ENCODE data around the gene TMEM252. TPM values are rescaled to one million over a fixed set of nuclear protein-coding genes. Genes with fewer than 3 reads are reported as not detected.

TMEM252 gene
- total RNA-seq, 2 experiments from 2014 or later, result not detected

DNA sequence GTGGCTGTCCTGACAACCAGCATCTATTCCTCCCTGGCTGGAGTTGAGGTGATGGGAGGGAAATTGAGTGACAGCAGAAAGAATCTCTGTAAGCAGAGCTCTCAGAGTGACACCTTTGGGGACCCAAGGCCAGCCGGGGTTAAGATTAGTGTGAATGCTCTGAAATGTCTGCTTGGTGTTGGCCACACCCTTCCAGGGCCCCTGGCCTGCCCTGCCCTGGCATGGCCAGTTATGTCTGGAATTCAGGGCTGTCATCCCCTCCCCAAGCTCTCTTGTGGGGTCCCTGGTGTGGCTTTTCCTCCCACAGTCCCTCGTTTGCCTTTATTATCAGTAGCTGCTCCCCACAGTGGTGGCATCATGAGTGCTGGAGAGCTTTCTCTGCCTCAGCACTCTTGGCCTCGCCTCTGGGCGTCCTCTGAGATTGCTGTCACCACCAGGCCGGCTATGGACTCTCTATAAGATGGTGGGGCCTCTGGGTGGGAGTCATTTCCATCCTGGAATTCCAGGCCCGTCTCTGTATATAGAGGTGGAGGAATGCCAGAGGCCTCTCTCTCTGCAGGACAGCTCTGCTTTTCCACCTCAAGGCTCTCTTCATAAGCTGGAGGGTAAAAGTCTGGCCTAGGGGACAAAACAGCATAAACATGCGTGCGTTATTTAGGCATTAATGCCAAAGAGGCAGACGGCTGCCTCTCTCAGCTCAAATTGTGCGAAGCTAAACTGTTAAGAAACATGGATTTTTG is 3.6 kb downstream of the TMEM252 start:
- H3K9me3 Mint-ChIP-seq (ENCODE audit: insufficient read depth), result no peaks in the 10 kb centered on the region
- no peaks in the 10 kb centered on the region for H3K4me1 Mint-ChIP-seq (ENCODE audit: low read depth)
- no peaks in the 10 kb centered on the region for H3K27me3 Mint-ChIP-seq (ENCODE audit: low read depth)
- H3K36me3 Mint-ChIP-seq (ENCODE audit: low read depth), result no peaks in the 10 kb centered on the region
- ATAC-seq, result no peak
- POLR2A ChIA-PET, result interaction anchor here (1.0 kb wide), 1 partner anchor 243 kb away, joined by 3 read pairs; a partner anchor contains a TSS
- no peak overlapping the region for H3K4me3 Mint-ChIP-seq
- H3K27ac Mint-ChIP-seq, result no peak overlapping the region
- CTCF ChIA-PET, result interaction anchor here (1.2 kb wide), 1 partner anchor 23 kb away, joined by 4 read pairs; no protein-coding TSS in a partner anchor
- DNase-seq, result no peak

DNA sequence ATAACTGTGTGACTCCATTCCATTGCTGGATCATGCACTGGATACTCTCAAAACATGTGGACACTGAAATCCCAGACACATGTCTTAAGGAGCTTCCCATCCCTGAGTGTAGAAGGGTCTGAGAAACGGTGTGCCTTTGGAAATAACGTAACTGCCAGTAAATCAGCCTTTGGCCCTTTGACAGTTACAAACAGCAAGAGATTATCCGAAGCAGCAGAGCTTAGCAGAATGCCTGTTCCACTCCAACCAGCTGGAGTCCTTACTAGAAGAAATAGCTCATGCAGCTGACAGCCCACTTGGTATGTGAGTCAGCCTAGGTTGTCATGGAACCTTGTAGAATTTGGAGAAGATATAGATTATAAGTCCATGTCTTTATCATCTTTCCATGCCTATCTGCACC is 7.0 kb downstream of the TMEM252 start:
- ATAC-seq (no peak), DNase-seq (no peak)
- CTCF ChIA-PET, result interaction anchor here (0.5 kb wide), 1 partner anchor 466 kb away, joined by 3 read pairs; no protein-coding TSS in a partner anchor
- Mint-ChIP-seq H3K9me3 (ENCODE audit: insufficient read depth) (no peaks in the 10 kb centered on the region), H3K36me3 (ENCODE audit: low read depth) (no peaks in the 10 kb centered on the region), H3K4me1 (ENCODE audit: low read depth) (no peaks in the 10 kb centered on the region), H3K27ac (no peak overlapping the region), H3K27me3 (ENCODE audit: low read depth) (peaks cover 6% of the 10 kb centered on the region), H3K4me3 (no peak overlapping the region)
- POLR2A ChIA-PET, result no interaction called here

- H3K4me1 Mint-ChIP-seq (ENCODE audit: low read depth), result no peaks in the 10 kb centered on the region
- H3K36me3 Mint-ChIP-seq (ENCODE audit: low read depth), result no peaks in the 10 kb centered on the region
- CTCF ChIA-PET, result no interaction called here
- no peak overlapping the region for H3K4me3 Mint-ChIP-seq
- peaks cover 6% of the 10 kb centered on the region for H3K27me3 Mint-ChIP-seq (ENCODE audit: low read depth)
- no peak for DNase-seq
- H3K9me3 Mint-ChIP-seq (ENCODE audit: insufficient read depth), result no peaks in the 10 kb centered on the region
- H3K27ac Mint-ChIP-seq, result no peak overlapping the region
- ATAC-seq, result no peak
- POLR2A ChIA-PET, result no interaction called here
Measured at GRCh38 chr9:68532131-68532530, 8.6 kb downstream of the TMEM252 start.

- Mint-ChIP-seq H3K4me3 (no peak overlapping the region), H3K4me1 (ENCODE audit: low read depth) (no peaks in the 10 kb centered on the region), H3K27me3 (ENCODE audit: low read depth) (peaks cover 6% of the 10 kb centered on the region), H3K27ac (no peak overlapping the region), H3K36me3 (ENCODE audit: low read depth) (no peaks in the 10 kb centered on the region), H3K9me3 (ENCODE audit: insufficient read depth) (no peaks in the 10 kb centered on the region)
- ChIA-PET POLR2A (no interaction called here), CTCF (no interaction called here)
- no peak for DNase-seq
- ATAC-seq, result no peak
Measured at GRCh38 chr9:68530618-68531017, 10.1 kb downstream of the TMEM252 start.

DNA sequence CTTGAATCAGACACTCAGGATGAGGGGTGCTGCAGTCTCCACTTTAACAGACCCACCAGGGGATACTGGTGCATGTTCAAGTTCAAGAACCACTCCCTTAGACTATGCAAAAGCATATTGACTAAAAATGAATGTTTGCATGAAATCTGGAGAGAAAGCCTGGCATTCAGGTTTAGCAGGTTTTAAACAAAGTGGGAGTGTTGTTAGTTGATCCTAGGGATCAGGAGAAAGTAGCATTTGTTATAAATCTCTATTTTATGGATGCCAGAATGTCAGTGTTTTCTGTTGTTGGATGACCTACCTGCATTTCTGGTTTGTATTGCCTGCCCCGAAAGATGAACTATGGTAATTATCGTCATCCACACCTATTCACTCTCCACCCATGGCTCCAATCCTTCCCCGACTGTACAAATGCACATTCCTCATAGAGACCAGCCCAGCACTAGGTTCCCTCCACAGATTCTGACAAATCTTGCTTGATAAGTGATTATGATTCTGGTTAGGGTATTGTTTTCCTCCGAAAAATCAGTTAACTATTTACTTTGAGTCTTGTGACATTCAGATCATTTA is 17.2 kb downstream of the TMEM252 start:
- ATAC-seq (no peak), DNase-seq (no peak)
- Mint-ChIP-seq H3K9me3 (ENCODE audit: insufficient read depth) (peaks cover 2% of the 10 kb centered on the region), H3K27me3 (ENCODE audit: low read depth) (peaks cover 3% of the 10 kb centered on the region), H3K27ac (no peak overlapping the region), H3K36me3 (ENCODE audit: low read depth) (no peaks in the 10 kb centered on the region), H3K4me3 (no peak overlapping the region), H3K4me1 (ENCODE audit: low read depth) (no peaks in the 10 kb centered on the region)
- ChIA-PET POLR2A (no interaction called here), CTCF (no interaction called here)

DNA sequence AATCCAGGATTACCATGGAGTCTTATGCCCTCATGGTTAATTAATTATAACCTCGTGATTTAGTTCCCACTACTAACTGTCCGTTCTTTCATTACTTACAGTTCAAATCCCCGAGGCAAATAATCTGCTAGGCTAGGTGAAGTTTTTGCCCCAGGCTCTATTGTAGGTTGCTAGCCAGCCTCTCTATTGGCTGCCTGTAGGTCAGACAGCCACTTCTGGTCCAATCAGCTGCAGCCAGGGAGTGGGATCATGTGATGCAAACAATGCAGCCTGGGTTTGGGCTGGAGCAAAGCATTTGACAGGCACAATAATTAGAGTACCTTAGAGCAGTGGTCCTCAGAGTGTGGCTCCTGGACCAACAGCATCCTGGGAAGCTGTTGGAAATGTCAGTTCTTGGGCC is 17.7 kb downstream of the TMEM252 start:
- DNase-seq (no peak), ATAC-seq (no peak)
- Mint-ChIP-seq H3K36me3 (ENCODE audit: low read depth) (no peaks in the 10 kb centered on the region), H3K4me3 (no peak overlapping the region), H3K27me3 (ENCODE audit: low read depth) (peaks cover 3% of the 10 kb centered on the region), H3K27ac (no peak overlapping the region), H3K4me1 (ENCODE audit: low read depth) (no peaks in the 10 kb centered on the region), H3K9me3 (ENCODE audit: insufficient read depth) (peaks cover 7% of the 10 kb centered on the region)
- POLR2A ChIA-PET, result no interaction called here
- CTCF ChIA-PET, result no interaction called here

DNA sequence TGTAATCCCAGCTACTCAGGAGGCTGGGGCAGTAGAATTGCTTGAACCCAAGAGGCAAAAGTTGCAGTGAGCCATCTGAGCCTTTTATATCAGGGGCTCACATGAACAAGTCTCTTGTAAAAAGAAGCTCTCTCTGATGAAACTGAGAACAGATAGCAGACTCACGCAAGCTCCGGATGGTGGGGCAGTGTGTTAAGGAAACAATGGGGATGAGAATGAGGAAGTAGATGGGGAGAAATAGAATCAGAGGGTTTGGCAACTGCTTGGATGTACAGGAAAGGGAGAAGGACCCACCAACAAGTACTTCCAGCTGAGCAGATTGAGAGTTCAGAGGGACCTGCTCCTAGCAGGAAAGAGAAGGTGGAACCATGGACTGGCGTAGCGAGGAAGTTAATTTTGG is 18.6 kb downstream of the TMEM252 start:
- ChIA-PET CTCF (no interaction called here), POLR2A (no interaction called here)
- no peak overlapping the region for H3K4me3 Mint-ChIP-seq
- peaks cover 3% of the 10 kb centered on the region for H3K27me3 Mint-ChIP-seq (ENCODE audit: low read depth)
- DNase-seq (no peak), ATAC-seq (no peak)
- peaks cover 7% of the 10 kb centered on the region for H3K9me3 Mint-ChIP-seq (ENCODE audit: insufficient read depth)
- no peaks in the 10 kb centered on the region for H3K36me3 Mint-ChIP-seq (ENCODE audit: low read depth)
- H3K4me1 Mint-ChIP-seq (ENCODE audit: low read depth), result no peaks in the 10 kb centered on the region
- H3K27ac Mint-ChIP-seq, result no peak overlapping the region

- no peak for ATAC-seq
- POLR2A ChIA-PET, result no interaction called here
- CTCF ChIA-PET, result no interaction called here
- Mint-ChIP-seq H3K36me3 (ENCODE audit: low read depth) (no peaks in the 10 kb centered on the region), H3K27me3 (ENCODE audit: low read depth) (peaks cover 7% of the 10 kb centered on the region), H3K4me3 (no peak overlapping the region), H3K27ac (no peak overlapping the region), H3K4me1 (ENCODE audit: low read depth) (no peaks in the 10 kb centered on the region), H3K9me3 (ENCODE audit: insufficient read depth) (peaks cover 7% of the 10 kb centered on the region)
- DNase-seq, result no peak
Measured at GRCh38 chr9:68515326-68516017, 25.2 kb downstream of the TMEM252 start.

DNA sequence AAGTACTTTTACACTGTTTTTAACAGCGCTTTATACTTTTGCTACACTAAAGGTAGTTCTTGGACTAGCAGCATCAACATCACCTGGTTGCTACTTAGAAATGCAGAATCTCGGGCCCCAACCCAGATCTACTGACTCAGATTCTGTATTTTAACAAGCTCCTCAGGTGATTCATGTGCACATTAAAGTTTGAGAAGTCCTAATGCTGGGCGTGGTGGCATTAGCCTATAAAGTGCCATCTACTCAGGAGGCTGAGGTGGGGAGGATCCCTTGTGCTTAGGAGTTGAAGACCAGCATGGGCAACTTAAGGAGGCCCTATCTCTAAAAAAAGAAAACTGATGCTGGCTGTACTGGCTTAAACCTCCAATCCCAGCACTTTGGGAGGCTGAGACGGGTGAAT is 26.7 kb downstream of the TMEM252 start:
- Mint-ChIP-seq H3K27ac (no peak overlapping the region), H3K4me1 (ENCODE audit: low read depth) (no peaks in the 10 kb centered on the region), H3K36me3 (ENCODE audit: low read depth) (no peaks in the 10 kb centered on the region), H3K27me3 (ENCODE audit: low read depth) (peaks cover 7% of the 10 kb centered on the region), H3K9me3 (ENCODE audit: insufficient read depth) (peaks cover 7% of the 10 kb centered on the region), H3K4me3 (no peak overlapping the region)
- ChIA-PET POLR2A (no interaction called here), CTCF (interaction anchor here (1.2 to 2.7 kb wide), 2 partner anchors 13 to 54 kb away, joined by 4 to 7 read pairs; no protein-coding TSS in a partner anchor)
- DNase-seq (no peak), ATAC-seq (no peak)

GRCh38 chr9:68513385-68513784 is 27.3 kb downstream of the TMEM252 start:
- Mint-ChIP-seq H3K4me3 (no peak overlapping the region), H3K27ac (no peak overlapping the region), H3K4me1 (ENCODE audit: low read depth) (no peaks in the 10 kb centered on the region), H3K27me3 (ENCODE audit: low read depth) (peaks cover 4% of the 10 kb centered on the region), H3K36me3 (ENCODE audit: low read depth) (no peaks in the 10 kb centered on the region), H3K9me3 (ENCODE audit: insufficient read depth) (peaks cover 5% of the 10 kb centered on the region)
- ATAC-seq (no peak), DNase-seq (no peak)
- ChIA-PET CTCF (interaction anchor here (1.2 to 2.7 kb wide), 2 partner anchors 12 to 54 kb away, joined by 4 to 7 read pairs; no protein-coding TSS in a partner anchor), POLR2A (no interaction called here)

GRCh38 chr9:68509689-68510088 is 31.0 kb downstream of the TMEM252 start:
- CTCF ChIA-PET, result interaction anchor here (2.1 kb wide), 1 partner anchor 166 kb away, joined by 5 read pairs; no protein-coding TSS in a partner anchor
- no peak overlapping the region for H3K27ac Mint-ChIP-seq
- DNase-seq (no peak), ATAC-seq (no peak)
- H3K4me1 Mint-ChIP-seq (ENCODE audit: low read depth), result no peaks in the 10 kb centered on the region
- peaks cover 4% of the 10 kb centered on the region for H3K27me3 Mint-ChIP-seq (ENCODE audit: low read depth)
- H3K36me3 Mint-ChIP-seq (ENCODE audit: low read depth), result no peaks in the 10 kb centered on the region
- no peaks in the 10 kb centered on the region for H3K9me3 Mint-ChIP-seq (ENCODE audit: insufficient read depth)
- no peak overlapping the region for H3K4me3 Mint-ChIP-seq
- POLR2A ChIA-PET, result no interaction called here

- Mint-ChIP-seq H3K36me3 (ENCODE audit: low read depth) (no peaks in the 10 kb centered on the region), H3K27me3 (ENCODE audit: low read depth) (peaks cover 4% of the 10 kb centered on the region), H3K4me3 (no peak overlapping the region), H3K4me1 (ENCODE audit: low read depth) (no peaks in the 10 kb centered on the region), H3K27ac (no peak overlapping the region), H3K9me3 (ENCODE audit: insufficient read depth) (no peaks in the 10 kb centered on the region)
- CTCF ChIA-PET, result interaction anchor here (1.3 to 2.1 kb wide), 3 partner anchors 51 to 165 kb away, joined by 3 to 5 read pairs (median 5); no protein-coding TSS in a partner anchor
- no peak for ATAC-seq
- POLR2A ChIA-PET, result no interaction called here
- DNase-seq, result no peak
Measured at GRCh38 chr9:68508547-68508946, 32.1 kb downstream of the TMEM252 start.
